A673 (cell line): ENCODE measurements around the gene SCTR. TPM values are rescaled to one million over a fixed set of nuclear protein-coding genes. Genes with fewer than 3 reads are reported as not detected.

Source experiments
- BruUV-seq: library from RNA; stranded (reverse); fragments of 400-500 nt; replicated peaks from 2 replicates; lab custom pipeline; 2021; lab: Mats Ljungman, UMichigan
- CTCF ChIA-PET: fragments of 300-600 bp; sonication (Branson Sonifier 250); formaldehyde crosslinking; loops from one replicate; lab custom pipeline; 2022; ENCODE audit warnings: antibody characterized with exemption; lab: Charles Lee
- POLR2A ChIA-PET: fragments of 300-600 bp; sonication (Branson Sonifier 250); formaldehyde crosslinking; loops from one replicate; lab custom pipeline; 2022; ENCODE audit warnings: antibody characterized with exemption; ENCODE audit not compliant: low non-redundant PET; lab: Charles Lee
- DNase-seq: peaks from one replicate; pipeline ENCODE4 v3.0.0-alpha.2; 2015; ENCODE audit warnings: low spot score
- H3K27ac ChIP-seq: fragments of 200-600 bp; sonication (generic); 2 replicates; pipeline ENCODE4 v1.5.1; 2016; ENCODE audit warnings: mixed run types, low read depth, mild to moderate bottlenecking, mixed read lengths, antibody characterized with exemption, low read length; ENCODE audit not compliant: poor library complexity, severe bottlenecking
- H3K27me3 ChIP-seq: fragments of 200-600 bp; sonication (generic); replicated peaks from 2 replicates; pipeline ENCODE4 v1.6.1; 2017; ENCODE audit warnings: mixed run types, low read depth, mild to moderate bottlenecking, mixed read lengths, antibody characterized with exemption, low read length; ENCODE audit not compliant: insufficient read depth, poor library complexity
- H3K36me3 ChIP-seq: fragments of 200-600 bp; sonication (generic); 2 replicates; pipeline ENCODE4 v1.6.1; 2016; ENCODE audit warnings: mixed run types, mild to moderate bottlenecking, mixed read lengths, antibody characterized with exemption, low read length; ENCODE audit not compliant: insufficient read depth, poor library complexity, severe bottlenecking
- H3K4me1 ChIP-seq: fragments of 200-600 bp; sonication (generic); 2 replicates; pipeline ENCODE4 v1.6.1; 2017; ENCODE audit warnings: mixed run types, mild to moderate bottlenecking, mixed read lengths, antibody characterized with exemption, low read length; ENCODE audit not compliant: insufficient read depth, poor library complexity, severe bottlenecking
- H3K4me3 ChIP-seq: fragments of 200-600 bp; sonication (generic); 2 replicates; pipeline ENCODE4 v1.5.1; 2016; ENCODE audit warnings: low read depth, mixed run types, mild to moderate bottlenecking, mixed read lengths, low read length; ENCODE audit not compliant: poor library complexity, severe bottlenecking
- H3K9me3 ChIP-seq: fragments of 200-600 bp; sonication (generic); 2 replicates; pipeline ENCODE4 v1.6.1; 2016; ENCODE audit warnings: mixed run types, low read depth, mild to moderate bottlenecking, mixed read lengths, antibody characterized with exemption, low read length; ENCODE audit not compliant: poor library complexity, severe bottlenecking
- CTCF ChIP-seq: fragments of 300-800, 200-600 bp; sonication (generic); conservative IDR thresholded peaks from 2 replicates; pipeline ENCODE4 v1.5.1; 2017; ENCODE audit warnings: low read depth, mild to moderate bottlenecking, antibody characterized with exemption, low read length, moderate library complexity, mixed read lengths
- EZH2 ChIP-seq: fragments of 200-600 bp; sonication (generic); IDR thresholded peaks from 2 replicates; pipeline ENCODE4 v1.6.1; 2017; ENCODE audit warnings: borderline replicate concordance, low read depth, mild to moderate bottlenecking, mixed read lengths, antibody characterized with exemption, low read length; ENCODE audit not compliant: poor library complexity, severe bottlenecking
- intact Hi-C: fragments of 100-400 bp; cut with micrococcal nuclease; formaldehyde crosslinking; loops from one replicate; pipeline ENCODE4 v1.10.0; 2022; ENCODE audit not compliant: unreplicated experiment
- total RNA-seq: library from RNA; stranded (reverse); gene quantifications from 2 replicates; pipeline ENCODE4 v1.2.3, GENCODE V29; 2021

SCTR gene
- total RNA-seq, 1 experiment from 2014 or later = not detected

GRCh38 chr2:119393971-119394748 lies 130.1 kb downstream of the SCTR start:
- Histone ChIP-seq H3K36me3 (no peaks in the 10 kb centered on the region), H3K4me3 (no peak overlapping the region), H3K4me1 (peaks cover 13% of the 10 kb centered on the region), H3K27ac (no peak overlapping the region), H3K9me3 (no peaks in the 10 kb centered on the region), H3K27me3 (no peaks in the 10 kb centered on the region)
- no peak for TF ChIP-seq CTCF
- no peak for TF ChIP-seq EZH2
- BruUV-seq = no TSS peak
- ChIA-PET POLR2A (no interaction called here), CTCF (no interaction called here)
- DNase-seq = no peak
- intact Hi-C loops = no loop called here

Other genes with a start within 250 kb of the SCTR start
- 11.1 and 13.4 TPM in 2 replicates for gene C2orf76, start 157.6 kb downstream of the SCTR start, total RNA-seq
- gene DBI, start 157.5 kb downstream of the SCTR start, total RNA-seq = 215 and 230 TPM in 2 replicates
- gene TMEM37, start 92.6 kb downstream of the SCTR start, total RNA-seq = 13.8 and 15.4 TPM in 2 replicates
- gene CFAP221, start 20.0 kb upstream of the SCTR start, total RNA-seq = 1.1 and 1.5 TPM in 2 replicates
- 20.3 and 24.6 TPM in 2 replicates for gene TMEM177, start 154.7 kb upstream of the SCTR start, total RNA-seq
- gene PTPN4, start 235.4 kb upstream of the SCTR start, total RNA-seq = 42.2 and 51.5 TPM in 2 replicates